HepG2 (cell line): ENCODE measurements around the gene ZG16B. TPM values are rescaled to one million over a fixed set of nuclear protein-coding genes. Genes with fewer than 3 reads are reported as not detected.

Experiments used
- HES4 ChIP-seq: sonication (generic); formaldehyde crosslinking; IDR thresholded peaks from 2 replicates; pipeline ENCODE4 v1.9.0; 2021; ENCODE audit warnings: mild to moderate bottlenecking, missing genetic modification reagents, borderline replicate concordance
- KDM3A ChIP-seq: IDR thresholded peaks from 2 replicates; pipeline ENCODE4 v1.6.1; 2018; ENCODE audit warnings: low read depth, missing compliant biosample characterization
- NFIB ChIP-seq: sonication (generic); formaldehyde crosslinking; IDR thresholded peaks from 2 replicates; pipeline ENCODE4 v1.9.0; 2021; ENCODE audit warnings: missing genetic modification reagents, mild to moderate bottlenecking, borderline replicate concordance
- POLR2AphosphoS5 ChIP-seq: IDR thresholded peaks from 2 replicates; pipeline ENCODE4 v1.6.1; 2012; ENCODE audit warnings: low read depth, low read length
- RCOR2 ChIP-seq: IDR thresholded peaks from 2 replicates; pipeline ENCODE4 v1.6.1; 2016; ENCODE audit warnings: missing biosample characterization, missing genetic modification reagents
- RFXANK ChIP-seq: IDR thresholded peaks from 2 replicates; pipeline ENCODE4 v1.6.1; 2016
- SPEN ChIP-seq: sonication (generic); formaldehyde crosslinking; IDR thresholded peaks from 2 replicates; pipeline ENCODE4 v1.5.1; 2020; ENCODE audit warnings: low read depth, mild to moderate bottlenecking, missing genetic modification reagents
- TCF7L2 ChIP-seq: IDR thresholded peaks from 2 replicates; pipeline ENCODE4 v1.6.1; 2011; ENCODE audit warnings: mild to moderate bottlenecking, low read depth, low read length, moderate library complexity
- YY1 ChIP-seq: IDR thresholded peaks from 2 replicates; pipeline ENCODE4 v1.6.1; 2011; ENCODE audit warnings: low read length, low read depth, moderate library complexity, mild to moderate bottlenecking; ENCODE audit not compliant: insufficient read depth, insufficient replicate concordance
- ZFAT ChIP-seq: sonication (generic); formaldehyde crosslinking; conservative IDR thresholded peaks from 2 replicates; pipeline ENCODE4 v1.8.1; 2023; ENCODE audit warnings: missing genetic modification reagents, inconsistent platforms
- ZMYM4 ChIP-seq: sonication (generic); formaldehyde crosslinking; IDR thresholded peaks from 2 replicates; pipeline ENCODE4 v1.8.1; 2023; ENCODE audit warnings: mild to moderate bottlenecking, missing genetic modification reagents
- ZNF17 ChIP-seq: sonication (generic); formaldehyde crosslinking; IDR thresholded peaks from 2 replicates; pipeline ENCODE4 v1.5.0; 2020; ENCODE audit warnings: mild to moderate bottlenecking, missing genetic modification reagents
- ZNF451 ChIP-seq: sonication (generic); formaldehyde crosslinking; IDR thresholded peaks from 2 replicates; pipeline ENCODE4 v1.5.0; 2020; ENCODE audit warnings: mild to moderate bottlenecking, missing genetic modification reagents
- ZNF547 ChIP-seq: sonication (generic); formaldehyde crosslinking; IDR thresholded peaks from 2 replicates; pipeline ENCODE4 v1.5.1; 2020; ENCODE audit warnings: mild to moderate bottlenecking, missing genetic modification reagents
- ZNF7 ChIP-seq: IDR thresholded peaks from 2 replicates; pipeline ENCODE4 v1.6.1; 2016; ENCODE audit warnings: missing biosample characterization, missing genetic modification reagents
- polyA plus RNA-seq, 8 experiments: library from polyadenylated mRNA; depleted of rRNA in 3 of 8; stranded (reverse) in 7 of 8; unstranded in 1 of 8; fragments of >200 nt; fragmentation: Illumina TruSeq in 4 of 8; extraction: Trizol in 4 of 8; gene quantifications; 2 replicates each; pipeline versions ENCODE4 v1.2.1 to v1.2.3, GENCODE V29; 2011 to 2016; ENCODE audit warnings: low read depth in 4 of 8, missing spikeins in 1 of 8, mixed read lengths in 1 of 8; ENCODE audit not compliant: insufficient read depth in 1 of 8
- total RNA-seq, 5 experiments: library from RNA; depleted of rRNA; stranded (reverse); fragments of >200 nt; fragmentation: Illumina TruSeq; extraction: Trizol; gene quantifications; 2 replicates each; pipeline ENCODE4 v1.2.3, GENCODE V29; 2016; ENCODE audit warnings: low read depth in 1 of 5
- TF ChIP-seq, protein P1 (sequence below): sonication (generic); formaldehyde crosslinking; IDR thresholded peaks from 2 replicates; pipeline ENCODE4 v1.5.1; 2020; ENCODE audit warnings: mild to moderate bottlenecking, missing genetic modification reagents, borderline replicate concordance
- TF ChIP-seq, protein P2 (sequence below): fragments of 450-650 bp; IDR thresholded peaks from 2 replicates; pipeline ENCODE4 v1.6.1; 2017
- TF ChIP-seq, protein P3 (sequence below): IDR thresholded peaks from 2 replicates; pipeline ENCODE4 v1.6.1; 2016
- TF ChIP-seq, protein P4 (sequence below): sonication (generic); formaldehyde crosslinking; IDR thresholded peaks from 2 replicates; pipeline ENCODE4 v1.4.0; 2020; ENCODE audit warnings: missing genetic modification reagents, borderline replicate concordance
- TF ChIP-seq, protein P5 (sequence below): sonication (generic); formaldehyde crosslinking; IDR thresholded peaks from 2 replicates; pipeline ENCODE4 v1.8.0; 2022; ENCODE audit warnings: mild to moderate bottlenecking, missing genetic modification reagents, borderline replicate concordance
- TF ChIP-seq, protein P6 (sequence below): sonication (generic); formaldehyde crosslinking; IDR thresholded peaks from 2 replicates; pipeline ENCODE4 v1.8.1; 2023; ENCODE audit warnings: mild to moderate bottlenecking, missing genetic modification reagents

Gene ZG16B
- total and polyA plus RNA-seq, 2 of the 13 experiments (the other 11 are each of a cell fraction or from before 2014, with no cell fraction given): 1.5 to 11.3 TPM

DNA sequence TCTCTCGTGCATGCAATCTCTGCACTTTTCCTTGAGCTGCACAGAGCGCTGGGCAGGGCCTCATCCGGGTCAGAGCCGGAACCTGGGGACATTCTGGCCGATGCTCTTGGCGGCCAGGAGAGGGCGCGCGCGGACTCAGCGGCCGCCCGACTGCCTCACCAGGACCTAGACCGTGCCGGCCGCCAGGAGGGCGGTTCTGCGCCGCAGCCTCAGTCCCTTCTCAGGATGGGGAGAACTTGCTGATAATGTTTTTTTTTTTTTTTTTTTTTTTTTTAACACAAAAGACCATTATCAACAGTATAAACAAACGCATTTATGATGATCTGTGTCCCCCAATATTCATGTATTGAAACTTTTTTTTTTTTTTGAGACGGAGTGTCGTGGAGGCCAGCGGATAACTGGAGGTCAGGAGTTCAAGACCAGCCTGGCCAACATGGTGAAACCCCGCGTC, 44.8 kb downstream of the ZG16B start (continued):
- TF ChIP-seq SPEN (CRISPR knock-in tag) (peak; percentile 63), ZMYM4 (CRISPR knock-in tag) (0 out of 2 replicates have a peak, but pooled peaks have one; percentile 45), YY1 (peak; percentile 68), TCF7L2 (no peak), RFXANK (no peak), ZNF17 (no peak), HES4 (CRISPR knock-in tag) (no peak), NFIB (CRISPR knock-in tag) (no peak), ZFAT (CRISPR knock-in tag) (no peak), ZNF547 (no peak), ZNF451 (CRISPR knock-in tag) (no peak), KDM3A (CRISPR knock-in tag) (peak; percentile 75; the same call in 1 of the 2 replicates), POLR2AphosphoS5 (no peak), ZNF7 (CRISPR knock-in tag) (no peak), RCOR2 (CRISPR knock-in tag) (0 out of 2 replicates have a peak, but pooled peaks have one; percentile 62)
- TF ChIP-seq, protein P1, sequence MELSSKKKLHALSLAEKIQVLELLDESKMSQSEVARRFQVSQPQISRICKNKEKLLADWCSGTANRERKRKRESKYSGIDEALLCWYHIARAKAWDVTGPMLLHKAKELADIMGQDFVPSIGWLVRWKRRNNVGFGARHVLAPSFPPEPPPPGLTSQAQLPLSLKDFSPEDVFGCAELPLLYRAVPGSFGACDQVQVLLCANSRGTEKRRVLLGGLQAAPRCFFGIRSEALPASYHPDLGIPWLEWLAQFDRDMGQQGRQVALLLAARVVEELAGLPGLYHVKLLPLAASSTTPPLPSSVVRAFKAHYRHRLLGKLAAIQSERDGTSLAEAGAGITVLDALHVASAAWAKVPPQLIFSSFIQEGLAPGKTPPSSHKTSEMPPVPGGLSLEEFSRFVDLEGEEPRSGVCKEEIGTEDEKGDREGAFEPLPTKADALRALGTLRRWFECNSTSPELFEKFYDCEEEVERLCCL: no peak
- TF ChIP-seq, protein P2, sequence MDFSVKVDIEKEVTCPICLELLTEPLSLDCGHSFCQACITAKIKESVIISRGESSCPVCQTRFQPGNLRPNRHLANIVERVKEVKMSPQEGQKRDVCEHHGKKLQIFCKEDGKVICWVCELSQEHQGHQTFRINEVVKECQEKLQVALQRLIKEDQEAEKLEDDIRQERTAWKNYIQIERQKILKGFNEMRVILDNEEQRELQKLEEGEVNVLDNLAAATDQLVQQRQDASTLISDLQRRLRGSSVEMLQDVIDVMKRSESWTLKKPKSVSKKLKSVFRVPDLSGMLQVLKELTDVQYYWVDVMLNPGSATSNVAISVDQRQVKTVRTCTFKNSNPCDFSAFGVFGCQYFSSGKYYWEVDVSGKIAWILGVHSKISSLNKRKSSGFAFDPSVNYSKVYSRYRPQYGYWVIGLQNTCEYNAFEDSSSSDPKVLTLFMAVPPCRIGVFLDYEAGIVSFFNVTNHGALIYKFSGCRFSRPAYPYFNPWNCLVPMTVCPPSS: no peak
- TF ChIP-seq, protein P3, sequence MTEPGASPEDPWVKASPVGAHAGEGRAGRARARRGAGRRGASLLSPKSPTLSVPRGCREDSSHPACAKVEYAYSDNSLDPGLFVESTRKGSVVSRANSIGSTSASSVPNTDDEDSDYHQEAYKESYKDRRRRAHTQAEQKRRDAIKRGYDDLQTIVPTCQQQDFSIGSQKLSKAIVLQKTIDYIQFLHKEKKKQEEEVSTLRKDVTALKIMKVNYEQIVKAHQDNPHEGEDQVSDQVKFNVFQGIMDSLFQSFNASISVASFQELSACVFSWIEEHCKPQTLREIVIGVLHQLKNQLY (CRISPR knock-in tag): no peak
- TF ChIP-seq, protein P4, sequence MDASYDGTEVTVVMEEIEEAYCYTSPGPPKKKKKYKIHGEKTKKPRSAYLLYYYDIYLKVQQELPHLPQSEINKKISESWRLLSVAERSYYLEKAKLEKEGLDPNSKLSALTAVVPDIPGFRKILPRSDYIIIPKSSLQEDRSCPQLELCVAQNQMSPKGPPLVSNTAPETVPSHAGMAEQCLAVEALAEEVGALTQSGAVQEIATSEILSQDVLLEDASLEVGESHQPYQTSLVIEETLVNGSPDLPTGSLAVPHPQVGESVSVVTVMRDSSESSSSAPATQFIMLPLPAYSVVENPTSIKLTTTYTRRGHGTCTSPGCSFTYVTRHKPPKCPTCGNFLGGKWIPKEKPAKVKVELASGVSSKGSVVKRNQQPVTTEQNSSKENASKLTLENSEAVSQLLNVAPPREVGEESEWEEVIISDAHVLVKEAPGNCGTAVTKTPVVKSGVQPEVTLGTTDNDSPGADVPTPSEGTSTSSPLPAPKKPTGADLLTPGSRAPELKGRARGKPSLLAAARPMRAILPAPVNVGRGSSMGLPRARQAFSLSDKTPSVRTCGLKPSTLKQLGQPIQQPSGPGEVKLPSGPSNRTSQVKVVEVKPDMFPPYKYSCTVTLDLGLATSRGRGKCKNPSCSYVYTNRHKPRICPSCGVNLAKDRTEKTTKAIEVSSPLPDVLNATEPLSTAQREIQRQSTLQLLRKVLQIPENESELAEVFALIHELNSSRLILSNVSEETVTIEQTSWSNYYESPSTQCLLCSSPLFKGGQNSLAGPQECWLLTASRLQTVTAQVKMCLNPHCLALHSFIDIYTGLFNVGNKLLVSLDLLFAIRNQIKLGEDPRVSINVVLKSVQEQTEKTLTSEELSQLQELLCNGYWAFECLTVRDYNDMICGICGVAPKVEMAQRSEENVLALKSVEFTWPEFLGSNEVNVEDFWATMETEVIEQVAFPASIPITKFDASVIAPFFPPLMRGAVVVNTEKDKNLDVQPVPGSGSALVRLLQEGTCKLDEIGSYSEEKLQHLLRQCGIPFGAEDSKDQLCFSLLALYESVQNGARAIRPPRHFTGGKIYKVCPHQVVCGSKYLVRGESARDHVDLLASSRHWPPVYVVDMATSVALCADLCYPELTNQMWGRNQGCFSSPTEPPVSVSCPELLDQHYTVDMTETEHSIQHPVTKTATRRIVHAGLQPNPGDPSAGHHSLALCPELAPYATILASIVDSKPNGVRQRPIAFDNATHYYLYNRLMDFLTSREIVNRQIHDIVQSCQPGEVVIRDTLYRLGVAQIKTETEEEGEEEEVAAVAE (CRISPR knock-in tag): no peak
- TF ChIP-seq, protein P5, sequence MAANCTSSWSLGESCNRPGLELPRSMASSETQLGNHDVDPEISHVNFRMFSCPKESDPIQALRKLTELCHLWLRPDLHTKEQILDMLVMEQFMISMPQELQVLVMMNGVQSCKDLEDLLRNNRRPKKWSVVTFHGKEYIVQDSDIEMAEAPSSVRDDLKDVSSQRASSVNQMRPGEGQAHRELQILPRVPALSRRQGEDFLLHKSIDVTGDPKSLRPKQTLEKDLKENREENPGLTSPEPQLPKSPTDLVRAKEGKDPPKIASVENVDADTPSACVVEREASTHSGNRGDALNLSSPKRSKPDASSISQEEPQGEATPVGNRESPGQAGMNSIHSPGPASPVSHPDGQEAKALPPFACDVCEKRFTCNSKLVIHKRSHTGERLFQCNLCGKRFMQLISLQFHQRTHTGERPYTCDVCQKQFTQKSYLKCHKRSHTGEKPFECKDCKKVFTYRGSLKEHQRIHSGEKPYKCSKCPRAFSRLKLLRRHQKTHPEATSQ (CRISPR knock-in tag): no peak
- TF ChIP-seq, protein P6, sequence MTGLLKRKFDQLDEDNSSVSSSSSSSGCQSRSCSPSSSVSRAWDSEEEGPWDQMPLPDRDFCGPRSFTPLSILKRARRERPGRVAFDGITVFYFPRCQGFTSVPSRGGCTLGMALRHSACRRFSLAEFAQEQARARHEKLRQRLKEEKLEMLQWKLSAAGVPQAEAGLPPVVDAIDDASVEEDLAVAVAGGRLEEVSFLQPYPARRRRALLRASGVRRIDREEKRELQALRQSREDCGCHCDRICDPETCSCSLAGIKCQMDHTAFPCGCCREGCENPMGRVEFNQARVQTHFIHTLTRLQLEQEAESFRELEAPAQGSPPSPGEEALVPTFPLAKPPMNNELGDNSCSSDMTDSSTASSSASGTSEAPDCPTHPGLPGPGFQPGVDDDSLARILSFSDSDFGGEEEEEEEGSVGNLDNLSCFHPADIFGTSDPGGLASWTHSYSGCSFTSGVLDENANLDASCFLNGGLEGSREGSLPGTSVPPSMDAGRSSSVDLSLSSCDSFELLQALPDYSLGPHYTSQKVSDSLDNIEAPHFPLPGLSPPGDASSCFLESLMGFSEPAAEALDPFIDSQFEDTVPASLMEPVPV: no peak
